ENCODE measurements around the gene PASK. TPM values are rescaled to one million over a fixed set of nuclear protein-coding genes. Genes with fewer than 3 reads are reported as not detected.

The PASK gene
- total and polyA plus RNA-seq, 2 of the 4 experiments (the other 2 are of a cell fraction) = 4.1 TPM

DNA sequence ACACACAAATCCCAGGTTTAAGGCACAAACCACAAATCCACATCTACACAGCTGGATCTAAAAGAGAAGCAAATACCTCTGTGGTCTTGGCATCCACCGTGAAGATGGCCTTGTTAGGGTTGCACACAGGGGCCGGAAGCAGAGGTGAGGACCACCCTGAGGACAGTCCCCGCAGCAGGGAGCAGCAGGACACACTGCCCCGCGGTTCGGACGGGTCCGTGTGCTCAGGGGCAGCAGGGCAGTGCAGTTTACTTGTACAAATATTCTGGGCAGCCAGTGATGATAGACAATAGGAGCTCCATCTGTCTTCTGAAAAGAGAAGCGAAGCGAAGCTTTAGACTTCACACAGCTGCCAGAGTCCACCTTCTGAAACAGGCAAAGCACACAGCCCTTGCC, 8.8 kb downstream of the PASK start:
- H3K18ac ChIP-seq (ENCODE audit: low read depth, low read length) = no peak overlapping the region
- peaks cover 3% of the 10 kb centered on the region; the same call in 1 of the 2 replicates for H3K36me3 ChIP-seq (ENCODE audit: control insufficient read depth, insufficient read depth, low read length)
- intact Hi-C loops (cut with micrococcal nuclease) = no loop called here
- no peak overlapping the region for H3K56ac ChIP-seq (ENCODE audit: extremely low read depth, insufficient read depth, low read length)
- no peaks in the 10 kb centered on the region for H3K9me1 ChIP-seq (ENCODE audit: insufficient read depth, low read length)
- no peak overlapping the region for H2AK9ac ChIP-seq (replicated peaks; ENCODE audit: low read depth, low read length, poor library complexity)
- WGBS, 2 experiments (ENCODE audit: extremely low coverage in 2 of 2, insufficient read length in 1 of 2) = 80% methylated on average over 1 of the region's 10 CpGs; no CpG with 5 or more reads in 1 of the 2 experiments
- no peak overlapping the region for H3K14ac ChIP-seq (replicated peaks; ENCODE audit: low read depth, low read length)
- ChIA-PET CTCF (no interaction called here), POLR2A (ENCODE audit: unreplicated experiment) (no interaction called here)
- dilution Hi-C loops (cut with HindIII; ENCODE audit: low sequenced_read_pairs, unreplicated experiment) = no loop called here
- H3K4me1 ChIP-seq (ENCODE audit: control insufficient read depth, insufficient read depth, low read length) = no peaks in the 10 kb centered on the region
- H3K4me3 ChIP-seq (ENCODE audit: insufficient read depth, low read depth, low read length) = no peak overlapping the region
- BruUV-seq (replicated peaks) = no TSS peak
- H4K91ac ChIP-seq (ENCODE audit: insufficient read depth, low read depth, low read length) = no peak overlapping the region
- in situ Hi-C loops (cut with MboI; ENCODE audit: low sequenced_read_pairs) = no loop called here
- H2BK5ac ChIP-seq (ENCODE audit: low read depth, low read length, poor library complexity, severe bottlenecking) = no peak overlapping the region
- H2AK5ac ChIP-seq (ENCODE audit: low read depth, low read length) = no peak overlapping the region
- H3K9ac ChIP-seq (ENCODE audit: low read depth, low read length) = no peak overlapping the region
- DNase-seq = no peak
- no peaks in the 10 kb centered on the region for H4K20me1 ChIP-seq (ENCODE audit: insufficient read depth, low read length)
- H2BK15ac ChIP-seq (ENCODE audit: low read depth, low read length) = no peak overlapping the region
- H3K4me2 ChIP-seq (ENCODE audit: low read depth, low read length) = no peak overlapping the region
- no peak overlapping the region for H4K5ac ChIP-seq (ENCODE audit: low read depth, low read length)
- peaks cover 0 to 2% of the 10 kb centered on the region in 2 experiments; a peak in 1 of 4 replicates for H3K79me1 ChIP-seq (ENCODE audit: low read depth in 1 of 2, low read length in 2 of 2)
- H4K8ac ChIP-seq (ENCODE audit: low read depth in 2 of 2, low read length in 2 of 2) = no peak overlapping the region
- no peaks in the 10 kb centered on the region for H3K27me3 ChIP-seq (ENCODE audit: control insufficient read depth, insufficient read depth, low read length)
- TF ChIP-seq POLR2A (IDR thresholded peaks at IDR 0.05; ENCODE audit: low read depth, low read length) (no peak), RAD21 (IDR thresholded peaks at IDR 0.05; ENCODE audit: low read length) (no peak), NFE2L2 (IDR thresholded peaks at IDR 0.05; ENCODE audit: low read depth, low read length) (no peak), SMC3 (IDR thresholded peaks at IDR 0.05; ENCODE audit: low read depth, low read length) (no peak), BHLHE40 (IDR thresholded peaks at IDR 0.05; ENCODE audit: low read depth, low read length) (no peak), RCOR1 (IDR thresholded peaks at IDR 0.05; ENCODE audit: insufficient replicate concordance, low read length) (no peak), MAFK (IDR thresholded peaks at IDR 0.05; ENCODE audit: low read depth, low read length) (no peak), FOS (IDR thresholded peaks at IDR 0.05; ENCODE audit: low read depth, low read length) (no peak), MXI1 (IDR thresholded peaks at IDR 0.05; ENCODE audit: borderline replicate concordance, low read depth, low read length) (no peak), CHD1 (IDR thresholded peaks at IDR 0.05; ENCODE audit: low read depth, low read length) (no peak), CEBPB (IDR thresholded peaks at IDR 0.05; ENCODE audit: low read depth, low read length) (no peak), RFX5 (IDR thresholded peaks at IDR 0.05; ENCODE audit: low read depth, low read length) (no peak), MAZ (IDR thresholded peaks at IDR 0.05; ENCODE audit: borderline replicate concordance, low read depth, low read length) (no peak)
- TF ChIP-seq, protein P1, sequence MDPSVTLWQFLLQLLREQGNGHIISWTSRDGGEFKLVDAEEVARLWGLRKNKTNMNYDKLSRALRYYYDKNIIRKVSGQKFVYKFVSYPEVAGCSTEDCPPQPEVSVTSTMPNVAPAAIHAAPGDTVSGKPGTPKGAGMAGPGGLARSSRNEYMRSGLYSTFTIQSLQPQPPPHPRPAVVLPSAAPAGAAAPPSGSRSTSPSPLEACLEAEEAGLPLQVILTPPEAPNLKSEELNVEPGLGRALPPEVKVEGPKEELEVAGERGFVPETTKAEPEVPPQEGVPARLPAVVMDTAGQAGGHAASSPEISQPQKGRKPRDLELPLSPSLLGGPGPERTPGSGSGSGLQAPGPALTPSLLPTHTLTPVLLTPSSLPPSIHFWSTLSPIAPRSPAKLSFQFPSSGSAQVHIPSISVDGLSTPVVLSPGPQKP (IDR thresholded peaks at IDR 0.05; ENCODE audit: borderline replicate concordance, low read depth, low read length) = no peak
- TF ChIP-seq, protein P2, sequence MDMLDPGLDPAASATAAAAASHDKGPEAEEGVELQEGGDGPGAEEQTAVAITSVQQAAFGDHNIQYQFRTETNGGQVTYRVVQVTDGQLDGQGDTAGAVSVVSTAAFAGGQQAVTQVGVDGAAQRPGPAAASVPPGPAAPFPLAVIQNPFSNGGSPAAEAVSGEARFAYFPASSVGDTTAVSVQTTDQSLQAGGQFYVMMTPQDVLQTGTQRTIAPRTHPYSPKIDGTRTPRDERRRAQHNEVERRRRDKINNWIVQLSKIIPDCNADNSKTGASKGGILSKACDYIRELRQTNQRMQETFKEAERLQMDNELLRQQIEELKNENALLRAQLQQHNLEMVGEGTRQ (IDR thresholded peaks at IDR 0.05; ENCODE audit: low read depth, low read length) = no peak
- TF ChIP-seq, protein P3, sequence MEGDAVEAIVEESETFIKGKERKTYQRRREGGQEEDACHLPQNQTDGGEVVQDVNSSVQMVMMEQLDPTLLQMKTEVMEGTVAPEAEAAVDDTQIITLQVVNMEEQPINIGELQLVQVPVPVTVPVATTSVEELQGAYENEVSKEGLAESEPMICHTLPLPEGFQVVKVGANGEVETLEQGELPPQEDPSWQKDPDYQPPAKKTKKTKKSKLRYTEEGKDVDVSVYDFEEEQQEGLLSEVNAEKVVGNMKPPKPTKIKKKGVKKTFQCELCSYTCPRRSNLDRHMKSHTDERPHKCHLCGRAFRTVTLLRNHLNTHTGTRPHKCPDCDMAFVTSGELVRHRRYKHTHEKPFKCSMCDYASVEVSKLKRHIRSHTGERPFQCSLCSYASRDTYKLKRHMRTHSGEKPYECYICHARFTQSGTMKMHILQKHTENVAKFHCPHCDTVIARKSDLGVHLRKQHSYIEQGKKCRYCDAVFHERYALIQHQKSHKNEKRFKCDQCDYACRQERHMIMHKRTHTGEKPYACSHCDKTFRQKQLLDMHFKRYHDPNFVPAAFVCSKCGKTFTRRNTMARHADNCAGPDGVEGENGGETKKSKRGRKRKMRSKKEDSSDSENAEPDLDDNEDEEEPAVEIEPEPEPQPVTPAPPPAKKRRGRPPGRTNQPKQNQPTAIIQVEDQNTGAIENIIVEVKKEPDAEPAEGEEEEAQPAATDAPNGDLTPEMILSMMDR (conservative IDR thresholded peaks at IDR 0.05; ENCODE audit: low read depth, low read length) = no peak
- H3K27ac ChIP-seq (ENCODE audit: insufficient read depth, low read length) = no peak overlapping the region
- H3K23ac ChIP-seq (ENCODE audit: low read depth, low read length) = no peak overlapping the region
- H3K9me3 ChIP-seq (ENCODE audit: control insufficient read depth, insufficient read depth, low read length) = no peaks in the 10 kb centered on the region
- no peak overlapping the region for H2AFZ ChIP-seq (replicated peaks; ENCODE audit: low read length, poor library complexity)
- no peak overlapping the region for H2BK120ac ChIP-seq (ENCODE audit: low read depth, low read length)
- ATAC-seq (ENCODE audit: low read depth) = no peak
- no peak overlapping the region for H2BK20ac ChIP-seq (ENCODE audit: low read depth, low read length)
- H3K4ac ChIP-seq (ENCODE audit: low read depth, low read length) = no peak overlapping the region

All from IMR-90 (cell line).